ENCODE measurements around the gene IFIT1.

Gene IFIT1, protein sequence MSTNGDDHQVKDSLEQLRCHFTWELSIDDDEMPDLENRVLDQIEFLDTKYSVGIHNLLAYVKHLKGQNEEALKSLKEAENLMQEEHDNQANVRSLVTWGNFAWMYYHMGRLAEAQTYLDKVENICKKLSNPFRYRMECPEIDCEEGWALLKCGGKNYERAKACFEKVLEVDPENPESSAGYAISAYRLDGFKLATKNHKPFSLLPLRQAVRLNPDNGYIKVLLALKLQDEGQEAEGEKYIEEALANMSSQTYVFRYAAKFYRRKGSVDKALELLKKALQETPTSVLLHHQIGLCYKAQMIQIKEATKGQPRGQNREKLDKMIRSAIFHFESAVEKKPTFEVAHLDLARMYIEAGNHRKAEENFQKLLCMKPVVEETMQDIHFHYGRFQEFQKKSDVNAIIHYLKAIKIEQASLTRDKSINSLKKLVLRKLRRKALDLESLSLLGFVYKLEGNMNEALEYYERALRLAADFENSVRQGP

DNA sequence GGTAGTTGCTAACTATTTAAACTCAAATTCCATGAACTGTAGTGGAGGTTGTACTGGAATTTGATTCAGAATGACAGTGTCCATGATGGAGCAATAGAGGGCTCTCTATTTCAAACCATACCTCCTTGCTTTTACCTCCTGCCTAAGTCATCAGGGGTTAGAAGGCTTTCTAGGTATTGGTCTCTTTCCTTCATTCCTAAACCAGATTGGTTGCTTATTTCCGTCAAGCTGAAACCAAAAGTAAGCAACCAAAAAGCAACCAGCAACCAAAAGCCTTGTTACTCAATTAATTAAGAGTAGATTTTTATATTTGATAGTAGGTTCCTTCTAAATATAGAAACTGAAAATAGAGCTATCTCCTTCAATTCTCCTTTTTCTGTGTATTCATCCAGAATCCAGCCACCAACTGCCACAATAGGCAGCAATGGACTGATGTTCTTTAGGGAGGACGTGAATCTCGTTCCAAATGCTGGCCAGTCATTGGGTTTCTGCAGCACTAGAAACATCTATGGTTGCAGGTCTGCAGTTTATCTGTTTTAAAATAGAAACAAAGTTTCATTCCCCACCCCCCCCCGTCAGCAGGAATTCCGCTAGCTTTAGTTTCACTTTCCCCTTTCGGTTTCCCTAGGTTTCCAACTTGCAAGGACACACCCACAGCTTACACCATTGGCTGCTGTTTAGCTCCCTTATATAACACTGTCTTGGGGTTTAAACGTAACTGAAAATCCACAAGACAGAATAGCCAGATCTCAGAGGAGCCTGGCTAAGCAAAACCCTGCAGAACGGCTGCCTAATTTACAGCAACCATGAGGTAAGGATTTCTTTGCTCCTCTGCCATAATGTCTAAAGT is at the start of gene IFIT1:
IFIT1 (plus strand) TSS at position 717 of the 850 bp plus-strand sequence; CDS start at position 807, 90 bp downstream.
- peak; percentile 94 for DNase-seq (ENCODE audit: low spot score)
- H3K27ac ChIP-seq, result peak within 1 kb of the TSS; percentile 72
- POLR2A ChIA-PET (ENCODE audit: low non-redundant PET), result interaction anchor here (0.6 kb wide), 1 partner anchor 12 kb away, joined by 7 read pairs; no protein-coding TSS in a partner anchor
- CTCF ChIA-PET, result interaction anchor here (0.5 to 0.7 kb wide), 2 partner anchors 11 to 146 kb away, joined by 3 to 4 read pairs; no protein-coding TSS in a partner anchor
- TF ChIP-seq, protein P1, sequence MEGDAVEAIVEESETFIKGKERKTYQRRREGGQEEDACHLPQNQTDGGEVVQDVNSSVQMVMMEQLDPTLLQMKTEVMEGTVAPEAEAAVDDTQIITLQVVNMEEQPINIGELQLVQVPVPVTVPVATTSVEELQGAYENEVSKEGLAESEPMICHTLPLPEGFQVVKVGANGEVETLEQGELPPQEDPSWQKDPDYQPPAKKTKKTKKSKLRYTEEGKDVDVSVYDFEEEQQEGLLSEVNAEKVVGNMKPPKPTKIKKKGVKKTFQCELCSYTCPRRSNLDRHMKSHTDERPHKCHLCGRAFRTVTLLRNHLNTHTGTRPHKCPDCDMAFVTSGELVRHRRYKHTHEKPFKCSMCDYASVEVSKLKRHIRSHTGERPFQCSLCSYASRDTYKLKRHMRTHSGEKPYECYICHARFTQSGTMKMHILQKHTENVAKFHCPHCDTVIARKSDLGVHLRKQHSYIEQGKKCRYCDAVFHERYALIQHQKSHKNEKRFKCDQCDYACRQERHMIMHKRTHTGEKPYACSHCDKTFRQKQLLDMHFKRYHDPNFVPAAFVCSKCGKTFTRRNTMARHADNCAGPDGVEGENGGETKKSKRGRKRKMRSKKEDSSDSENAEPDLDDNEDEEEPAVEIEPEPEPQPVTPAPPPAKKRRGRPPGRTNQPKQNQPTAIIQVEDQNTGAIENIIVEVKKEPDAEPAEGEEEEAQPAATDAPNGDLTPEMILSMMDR (conservative IDR thresholded peaks at IDR 0.05; ENCODE audit: low read depth), result no peak

DNA sequence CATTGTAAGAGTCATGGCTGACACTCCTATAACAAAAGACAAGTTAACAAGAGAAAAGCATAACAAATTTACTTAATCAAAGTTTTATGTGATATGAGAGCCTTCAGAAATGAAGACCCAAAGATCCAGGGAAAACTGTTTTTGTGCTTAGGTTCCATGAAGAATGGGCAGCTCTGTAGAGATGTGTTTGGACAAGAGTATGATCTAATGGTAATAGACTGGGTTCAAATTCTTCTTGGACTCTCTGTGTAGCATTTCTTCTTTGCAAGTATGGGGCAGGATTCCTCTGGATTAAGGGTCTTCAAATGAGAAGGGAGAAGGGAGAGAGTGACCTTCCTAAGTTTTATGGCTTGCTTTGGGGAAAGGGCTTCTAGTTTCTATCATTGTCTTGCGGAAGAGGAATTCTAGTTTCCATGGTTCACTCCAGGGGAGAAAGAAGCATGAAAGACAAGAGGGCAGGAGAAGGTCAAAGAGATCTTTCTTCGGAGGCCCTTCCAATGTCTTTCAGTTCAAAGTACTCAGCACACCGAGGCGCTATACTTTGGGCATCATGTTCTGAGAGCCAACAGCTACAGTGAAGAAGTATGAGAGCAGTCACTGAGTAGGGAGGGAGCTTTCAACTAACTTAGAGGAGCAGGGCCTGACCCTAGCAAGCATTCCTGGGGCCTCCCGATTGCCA is 49.2 kb upstream of the IFIT1 start:
- POLR2A ChIA-PET (ENCODE audit: low non-redundant PET), result no interaction called here
- TF ChIP-seq, protein P1 (conservative IDR thresholded peaks at IDR 0.05; ENCODE audit: low read depth), result no peak
- no peak for DNase-seq (ENCODE audit: low spot score)

DNA sequence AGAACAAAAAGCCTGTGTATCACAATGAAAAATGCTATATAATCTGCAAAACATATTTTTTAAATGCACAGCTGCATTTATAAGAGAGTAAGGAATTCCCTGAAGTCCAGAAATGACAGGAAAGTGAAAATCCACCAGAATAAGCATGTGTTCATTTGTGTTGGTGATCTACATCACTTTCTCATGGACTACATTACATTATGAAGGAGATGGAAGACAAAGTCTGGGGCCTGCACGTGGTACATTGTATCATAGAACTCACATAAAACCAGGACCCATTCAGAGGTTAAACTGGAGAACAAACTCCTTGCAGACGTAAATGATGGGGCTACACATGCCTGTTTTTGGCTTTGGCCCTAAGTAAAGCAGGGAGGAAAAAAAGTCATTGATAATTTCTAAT is 48.3 kb upstream of the IFIT1 start:
- ChIA-PET CTCF (interaction anchor here (1.6 kb wide), 1 partner anchor 25 kb away, joined by 4 read pairs; no protein-coding TSS in a partner anchor), POLR2A (ENCODE audit: low non-redundant PET) (no interaction called here)
- H3K27ac ChIP-seq, result no peak overlapping the region
- TF ChIP-seq, protein P1 (conservative IDR thresholded peaks at IDR 0.05; ENCODE audit: low read depth), result no peak
- DNase-seq (ENCODE audit: low spot score), result no peak

More for the DNA sequence above, 49.2 kb upstream of the IFIT1 start:
- CTCF ChIA-PET, result interaction anchor here (1.6 kb wide), 1 partner anchor 26 kb away, joined by 4 read pairs; no protein-coding TSS in a partner anchor
- H3K27ac ChIP-seq, result no peak overlapping the region

DNA sequence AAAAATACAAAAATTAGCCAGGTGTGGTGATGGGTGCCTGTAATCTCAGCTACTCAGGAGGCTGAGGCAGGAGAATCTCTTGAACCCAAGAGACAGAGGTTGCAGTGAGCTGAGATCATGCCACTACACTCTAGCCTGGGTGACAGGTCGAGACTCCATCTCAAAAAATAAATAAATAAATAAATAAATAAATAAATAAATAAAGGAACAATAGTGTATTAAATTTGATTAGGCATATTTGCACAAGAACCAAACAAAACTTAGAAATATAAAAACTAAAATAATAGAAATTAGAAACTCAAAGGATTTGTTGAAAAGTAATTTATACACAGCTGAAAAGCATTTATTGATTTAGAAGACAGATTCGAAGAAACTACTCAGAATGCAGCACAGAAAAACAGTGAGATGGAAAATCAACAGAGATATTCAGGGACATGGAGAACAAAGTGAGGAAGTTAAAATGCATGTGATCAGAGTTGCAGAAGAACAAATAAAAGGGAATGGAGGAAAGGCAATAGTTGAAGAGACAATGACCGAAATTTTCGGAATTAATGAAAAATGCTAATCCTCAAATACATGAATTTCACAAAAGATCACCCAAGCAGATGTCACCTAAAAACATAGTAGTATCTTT is 46.9 kb upstream of the IFIT1 start:
- no peak overlapping the region for H3K27ac ChIP-seq
- CTCF ChIA-PET, result no interaction called here
- TF ChIP-seq, protein P1 (conservative IDR thresholded peaks at IDR 0.05; ENCODE audit: low read depth), result no peak
- no peak for DNase-seq (ENCODE audit: low spot score)
- POLR2A ChIA-PET (ENCODE audit: low non-redundant PET), result no interaction called here

DNA sequence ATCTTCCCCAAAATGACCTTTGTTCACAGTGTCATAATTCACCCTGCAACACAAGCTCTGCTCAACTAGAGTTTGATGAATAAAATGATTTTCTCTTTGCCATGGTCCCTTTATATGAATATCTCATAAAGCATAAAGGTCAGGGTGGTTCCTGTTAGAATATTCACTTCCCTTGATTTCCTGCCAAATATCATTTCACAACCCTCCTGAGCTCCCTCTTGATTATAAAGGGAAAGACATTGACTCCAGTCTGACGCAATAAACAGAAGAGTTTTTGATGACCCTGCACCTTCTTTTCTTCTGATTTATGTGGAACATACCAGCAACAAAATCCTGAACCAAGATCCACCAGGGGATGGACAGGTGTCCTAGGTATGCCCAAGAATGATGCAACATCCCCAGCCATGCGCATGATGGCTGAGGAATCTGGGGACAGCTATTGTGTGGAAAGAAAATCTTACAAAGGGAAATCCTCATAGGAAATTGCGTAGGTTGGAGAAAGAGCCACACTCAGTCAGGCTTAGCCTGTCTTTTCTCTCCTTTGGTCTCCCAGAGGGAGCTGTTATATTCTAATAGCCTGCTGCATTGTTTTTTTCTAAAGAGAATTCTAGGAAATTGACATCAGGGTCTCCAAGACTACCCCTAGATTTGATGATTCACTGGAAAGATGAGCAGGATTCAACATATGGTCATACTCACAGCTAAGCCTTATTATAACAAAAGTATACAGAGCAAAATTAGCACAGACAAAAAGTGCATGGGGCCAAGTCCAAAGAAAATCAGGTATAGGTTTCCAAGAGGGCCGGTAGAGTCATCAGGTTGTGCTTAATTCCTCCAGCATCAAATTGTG is 45.8 kb upstream of the IFIT1 start:
- POLR2A ChIA-PET (ENCODE audit: low non-redundant PET), result no interaction called here
- CTCF ChIA-PET, result interaction anchor here (0.7 kb wide), 1 partner anchor 21 kb away, joined by 8 read pairs; no protein-coding TSS in a partner anchor
- peak; percentile 53 for DNase-seq (ENCODE audit: low spot score)

More for the DNA sequence above, 45.8 kb upstream of the IFIT1 start:
- TF ChIP-seq, protein P1 (conservative IDR thresholded peaks at IDR 0.05; ENCODE audit: low read depth), result no peak
- no peak overlapping the region for H3K27ac ChIP-seq
